ENCODE measurements around the gene UIMC1. TPM values are rescaled to one million over a fixed set of nuclear protein-coding genes. Genes with fewer than 3 reads are reported as not detected.
"Not testable (repeated sequence)": the region's sequence is repeated elsewhere in the genome, so short reads cannot be mapped to it uniquely, and the experiment has no call there.

Gene UIMC1
- total RNA-seq, 2 experiments from 2014 or later, result 53.4 to 54.6 TPM

GRCh38 chr5:176984176-176984575, 22.4 kb downstream of the UIMC1 start:
- DNase-seq, result not testable (repeated sequence)

GRCh38 chr5:176983593-176983992, 23.0 kb downstream of the UIMC1 start:
- Mint-ChIP-seq H3K4me1 (ENCODE audit: low read depth) (peaks cover 25% of the 10 kb centered on the region), H3K36me3 (ENCODE audit: low read depth) (peaks cover 22% of the 10 kb centered on the region)
- CTCF ChIA-PET; H3K9me3 Mint-ChIP-seq; H3K4me3 Mint-ChIP-seq; DNase-seq; intact Hi-C loops (cut with micrococcal nuclease); H3K27me3 Mint-ChIP-seq (ENCODE audit: low read depth); H3K27ac Mint-ChIP-seq: not testable (repeated sequence)

More at GRCh38 chr5:176984176-176984575, 22.4 kb downstream of the UIMC1 start:
- H3K27me3 Mint-ChIP-seq (ENCODE audit: low read depth); H3K27ac Mint-ChIP-seq; CTCF ChIA-PET; H3K9me3 Mint-ChIP-seq; intact Hi-C loops (cut with micrococcal nuclease); H3K4me3 Mint-ChIP-seq: not testable (repeated sequence)
- Mint-ChIP-seq H3K36me3 (ENCODE audit: low read depth) (peaks cover 18% of the 10 kb centered on the region), H3K4me1 (ENCODE audit: low read depth) (peaks cover 26% of the 10 kb centered on the region)

DNA sequence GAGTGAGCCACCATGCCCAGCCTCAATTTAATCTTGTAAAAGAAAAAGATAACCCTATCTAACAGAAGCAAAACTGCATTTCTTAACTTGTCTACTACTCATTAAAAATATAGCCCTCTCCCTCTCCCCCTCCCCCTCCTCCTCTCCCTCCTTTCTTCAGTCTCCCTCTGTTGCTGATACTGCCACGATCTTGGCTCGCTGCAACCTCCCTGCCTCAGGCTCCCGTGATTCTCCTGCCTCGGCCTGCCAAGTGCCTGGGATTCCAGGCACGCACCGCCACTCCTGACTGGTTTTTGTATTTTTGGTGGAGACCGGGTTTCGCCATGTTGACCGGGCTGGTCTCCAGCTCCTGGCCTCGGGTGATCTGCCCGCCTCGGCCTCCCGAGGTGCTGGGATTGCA, 23.5 kb downstream of the UIMC1 start:
- Mint-ChIP-seq H3K36me3 (ENCODE audit: low read depth) (peaks cover 22% of the 10 kb centered on the region), H3K4me1 (ENCODE audit: low read depth) (peaks cover 22% of the 10 kb centered on the region)
- H3K4me3 Mint-ChIP-seq; H3K27me3 Mint-ChIP-seq (ENCODE audit: low read depth); DNase-seq; intact Hi-C loops (cut with micrococcal nuclease); H3K27ac Mint-ChIP-seq; H3K9me3 Mint-ChIP-seq; CTCF ChIA-PET: not testable (repeated sequence)

GRCh38 chr5:176980818-176981217, 25.8 kb downstream of the UIMC1 start:
- Mint-ChIP-seq H3K27me3 (ENCODE audit: low read depth) (no peaks in the 10 kb centered on the region), H3K4me3 (no peak overlapping the region), H3K27ac (no peak overlapping the region), H3K36me3 (ENCODE audit: low read depth) (peaks cover 19% of the 10 kb centered on the region), H3K9me3 (no peaks in the 10 kb centered on the region), H3K4me1 (ENCODE audit: low read depth) (peaks cover 6% of the 10 kb centered on the region)
- CTCF ChIA-PET, result no interaction called here
- DNase-seq, result no peak
- intact Hi-C loops (cut with micrococcal nuclease), result no loop called here

GRCh38 chr5:176979669-176980068, 26.9 kb downstream of the UIMC1 start:
- no peaks in the 10 kb centered on the region for H3K27me3 Mint-ChIP-seq (ENCODE audit: low read depth)
- DNase-seq, result no peak
- H3K27ac Mint-ChIP-seq, result no peak overlapping the region
- intact Hi-C loops (cut with micrococcal nuclease), result no loop called here
- H3K36me3 Mint-ChIP-seq (ENCODE audit: low read depth), result peaks cover 26% of the 10 kb centered on the region
- no peak overlapping the region for H3K4me3 Mint-ChIP-seq
- CTCF ChIA-PET, result interaction anchor here (0.7 to 0.8 kb wide), 2 partner anchors 11 to 265 kb away, joined by 3 to 4 read pairs; no protein-coding TSS in a partner anchor
- H3K9me3 Mint-ChIP-seq, result no peaks in the 10 kb centered on the region
- H3K4me1 Mint-ChIP-seq (ENCODE audit: low read depth), result peaks cover 3% of the 10 kb centered on the region

DNA sequence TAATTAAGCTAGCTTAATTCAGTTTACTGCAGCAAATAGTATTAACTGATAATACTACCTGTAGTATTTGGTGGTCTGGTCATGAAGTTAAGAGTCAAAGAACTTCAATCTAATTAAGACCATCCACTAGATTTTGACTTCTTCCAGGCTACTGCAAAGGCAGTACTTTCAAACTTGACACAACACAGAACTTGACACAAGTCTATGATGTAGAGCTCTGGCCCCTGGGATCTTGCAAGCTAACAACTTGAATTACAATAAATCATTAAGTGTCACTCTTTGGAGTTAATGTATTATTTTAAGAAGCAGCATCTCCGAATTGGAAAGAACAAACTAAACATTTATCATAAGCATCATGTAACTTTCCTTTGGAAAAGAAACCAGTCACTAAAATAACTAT, 40.9 kb downstream of the UIMC1 start:
- CTCF ChIA-PET, result interaction anchor here (0.5 to 1.0 kb wide), 3 partner anchors 9 to 305 kb away, joined by 3 read pairs; no protein-coding TSS in a partner anchor
- intact Hi-C loops (cut with micrococcal nuclease), result no loop called here
- Mint-ChIP-seq H3K27me3 (ENCODE audit: low read depth) (no peaks in the 10 kb centered on the region), H3K9me3 (no peaks in the 10 kb centered on the region), H3K4me3 (no peak overlapping the region), H3K36me3 (ENCODE audit: low read depth) (peaks cover 20% of the 10 kb centered on the region), H3K27ac (no peak overlapping the region), H3K4me1 (ENCODE audit: low read depth) (no peaks in the 10 kb centered on the region)
- DNase-seq, result no peak

DNA sequence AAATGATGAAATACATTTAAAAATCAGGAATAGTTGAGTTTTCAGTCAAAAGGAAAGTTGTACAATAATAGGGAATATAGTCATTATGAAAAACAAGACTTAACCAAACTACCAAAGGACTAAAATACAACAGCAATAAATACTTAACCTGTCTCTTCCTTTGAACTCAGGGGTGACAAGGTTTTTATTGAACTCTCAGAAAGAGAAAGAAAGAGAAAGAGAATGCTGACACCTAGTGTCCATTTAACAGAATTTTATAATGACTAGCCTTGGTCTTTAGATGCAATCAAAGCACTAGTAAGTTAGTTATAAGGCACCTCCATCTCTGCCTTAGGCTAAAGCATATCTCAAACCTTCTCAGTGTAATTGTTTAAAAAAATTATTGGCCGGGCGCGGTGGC, 47.5 kb downstream of the UIMC1 start:
- no peak overlapping the region for H3K27ac Mint-ChIP-seq
- intact Hi-C loops (cut with micrococcal nuclease), result loop anchor here (2.0 kb wide), 2 partner anchors 146 to 298 kb away; no protein-coding TSS in a partner anchor
- H3K4me1 Mint-ChIP-seq (ENCODE audit: low read depth), result peaks cover 4% of the 10 kb centered on the region
- H3K4me3 Mint-ChIP-seq, result no peak overlapping the region
- peaks cover 16% of the 10 kb centered on the region for H3K36me3 Mint-ChIP-seq (ENCODE audit: low read depth)
- H3K9me3 Mint-ChIP-seq, result no peaks in the 10 kb centered on the region
- no peaks in the 10 kb centered on the region for H3K27me3 Mint-ChIP-seq (ENCODE audit: low read depth)
- no peak for DNase-seq
- CTCF ChIA-PET, result interaction anchor here (1.1 to 2.9 kb wide), 3 partner anchors 261 to 300 kb away, joined by 4 to 15 read pairs (median 4); no protein-coding TSS in a partner anchor

GRCh38 chr5:176956756-176957155, 49.8 kb downstream of the UIMC1 start:
- CTCF ChIA-PET, result interaction anchor here (1.3 kb wide), 1 partner anchor 12 kb away, joined by 3 read pairs; no protein-coding TSS in a partner anchor
- Mint-ChIP-seq H3K27ac (no peak overlapping the region), H3K4me3 (no peak overlapping the region), H3K36me3 (ENCODE audit: low read depth) (peaks cover 17% of the 10 kb centered on the region), H3K9me3 (no peaks in the 10 kb centered on the region), H3K4me1 (ENCODE audit: low read depth) (peaks cover 4% of the 10 kb centered on the region), H3K27me3 (ENCODE audit: low read depth) (no peaks in the 10 kb centered on the region)
- intact Hi-C loops (cut with micrococcal nuclease), result no loop called here
- no peak for DNase-seq

DNA sequence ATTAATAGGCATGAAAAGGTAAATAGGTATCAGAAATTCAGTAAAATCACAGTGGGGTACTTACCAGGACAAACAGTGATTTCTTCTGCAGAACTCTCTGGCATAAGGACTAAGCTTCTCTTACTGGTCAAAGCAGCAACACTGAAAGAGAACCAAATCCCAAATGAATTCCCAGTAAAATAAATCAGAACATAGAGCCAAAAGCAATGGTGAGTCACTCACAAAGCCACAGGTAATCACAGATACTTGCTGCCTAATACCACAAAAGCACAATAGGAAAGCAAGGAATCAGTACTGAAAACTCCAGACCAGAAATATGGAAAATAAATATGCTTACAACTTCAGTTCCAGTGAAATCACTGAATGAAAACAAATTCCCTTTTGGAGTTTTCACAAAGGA, 50.7 kb downstream of the UIMC1 start:
- no peaks in the 10 kb centered on the region for H3K27me3 Mint-ChIP-seq (ENCODE audit: low read depth)
- CTCF ChIA-PET, result no interaction called here
- DNase-seq, result no peak
- no peaks in the 10 kb centered on the region for H3K9me3 Mint-ChIP-seq
- intact Hi-C loops (cut with micrococcal nuclease), result no loop called here
- H3K4me1 Mint-ChIP-seq (ENCODE audit: low read depth), result peaks cover 4% of the 10 kb centered on the region
- H3K4me3 Mint-ChIP-seq, result no peak overlapping the region
- H3K36me3 Mint-ChIP-seq (ENCODE audit: low read depth), result peaks cover 21% of the 10 kb centered on the region
- H3K27ac Mint-ChIP-seq, result no peak overlapping the region

GRCh38 chr5:176954050-176954449, 52.5 kb downstream of the UIMC1 start:
- H3K27ac Mint-ChIP-seq, result no peak overlapping the region
- no peak for DNase-seq
- CTCF ChIA-PET, result no interaction called here
- H3K4me3 Mint-ChIP-seq, result no peak overlapping the region
- no peaks in the 10 kb centered on the region for H3K27me3 Mint-ChIP-seq (ENCODE audit: low read depth)
- no peaks in the 10 kb centered on the region for H3K9me3 Mint-ChIP-seq
- H3K4me1 Mint-ChIP-seq (ENCODE audit: low read depth), result peaks cover 2% of the 10 kb centered on the region
- peaks cover 26% of the 10 kb centered on the region for H3K36me3 Mint-ChIP-seq (ENCODE audit: low read depth)
- intact Hi-C loops (cut with micrococcal nuclease), result no loop called here

- no peak for DNase-seq
- Mint-ChIP-seq H3K4me1 (ENCODE audit: low read depth) (no peaks in the 10 kb centered on the region), H3K4me3 (no peak overlapping the region), H3K27ac (no peak overlapping the region), H3K9me3 (no peaks in the 10 kb centered on the region), H3K36me3 (ENCODE audit: low read depth) (peaks cover 29% of the 10 kb centered on the region), H3K27me3 (ENCODE audit: low read depth) (no peaks in the 10 kb centered on the region)
- intact Hi-C loops (cut with micrococcal nuclease), result no loop called here
- CTCF ChIA-PET, result interaction anchor here (1.9 kb wide), 1 partner anchor 292 kb away, joined by 8 read pairs; no protein-coding TSS in a partner anchor
Measured at GRCh38 chr5:176952531-176953193, 53.9 kb downstream of the UIMC1 start.

GRCh38 chr5:176948458-176948857, 58.1 kb downstream of the UIMC1 start:
- no peak overlapping the region for H3K27ac Mint-ChIP-seq

GRCh38 chr5:176947847-176948246, 58.7 kb downstream of the UIMC1 start:
- no peak overlapping the region for H3K4me3 Mint-ChIP-seq
- H3K9me3 Mint-ChIP-seq, result no peaks in the 10 kb centered on the region
- no peak for DNase-seq
- H3K4me1 Mint-ChIP-seq (ENCODE audit: low read depth), result no peaks in the 10 kb centered on the region
- no peaks in the 10 kb centered on the region for H3K27me3 Mint-ChIP-seq (ENCODE audit: low read depth)
- H3K27ac Mint-ChIP-seq, result no peak overlapping the region
- H3K36me3 Mint-ChIP-seq (ENCODE audit: low read depth), result peaks cover 26% of the 10 kb centered on the region
- CTCF ChIA-PET, result no interaction called here
- intact Hi-C loops (cut with micrococcal nuclease), result no loop called here

More at GRCh38 chr5:176948458-176948857, 58.1 kb downstream of the UIMC1 start:
- intact Hi-C loops (cut with micrococcal nuclease), result no loop called here
- no peaks in the 10 kb centered on the region for H3K27me3 Mint-ChIP-seq (ENCODE audit: low read depth)
- H3K4me3 Mint-ChIP-seq, result no peak overlapping the region
- peaks cover 21% of the 10 kb centered on the region for H3K36me3 Mint-ChIP-seq (ENCODE audit: low read depth)
- no peak for DNase-seq
- H3K9me3 Mint-ChIP-seq, result no peaks in the 10 kb centered on the region
- CTCF ChIA-PET, result interaction anchor here (0.6 kb wide), 1 partner anchor 1457 kb away, joined by 6 read pairs; no protein-coding TSS in a partner anchor
- H3K4me1 Mint-ChIP-seq (ENCODE audit: low read depth), result no peaks in the 10 kb centered on the region

Measured in activated naive CD4-positive, alpha-beta T cell treated with anti-CD3 and anti-CD28 coated beads for 36 hours (primary cell).